ENCODE data around the gene COL5A1.

- TF ChIP-seq SUZ12 (IDR thresholded peaks at IDR 0.05; ENCODE audit: extremely low read depth, insufficient read depth, insufficient read length) = no peak
- TF ChIP-seq ZNF274 (IDR thresholded peaks at IDR 0.05; ENCODE audit: low read depth, low read length) = no peak
- no peak for TF ChIP-seq YY1 (IDR thresholded peaks at IDR 0.05; ENCODE audit: insufficient read depth, insufficient read length)
These were observed 3.0 kb upstream of the COL5A1 start for GRCh38 chr9:134638502-134639090.
